Neutrophil (primary cell): ENCODE measurements around the gene AIG1.

Source experiments
- H3K27ac ChIP-seq: fragments of 200-600 bp; sonication (generic); 2 replicates; pipeline ENCODE4 v1.5.1; 2016; ENCODE audit warnings: mild to moderate bottlenecking, moderate library complexity
- H3K27me3 ChIP-seq: fragments of 200-600 bp; sonication (generic); 2 replicates; pipeline ENCODE4 v1.6.0; 2016; ENCODE audit warnings: mild to moderate bottlenecking
- H3K36me3 ChIP-seq: fragments of 200-600 bp; sonication (generic); 2 replicates; pipeline ENCODE4 v1.5.1; 2017
- H3K4me1 ChIP-seq, 2 experiments: fragments of 200-600 bp in 1 of 2; sonication (generic) in 1 of 2; 1 replicate in 1 of 2; 2 replicates in 1 of 2; pipeline versions ENCODE4 v1.5.1 to v1.6.1; 2013 to 2016; ENCODE audit warnings: low read depth in 1 of 2, low read length in 1 of 2, mild to moderate bottlenecking in 1 of 2, moderate library complexity in 1 of 2; ENCODE audit not compliant: control insufficient read depth in 1 of 2, insufficient read depth in 1 of 2
- H3K4me3 ChIP-seq, 2 experiments: fragments of 200-600 bp in 1 of 2; sonication (generic) in 1 of 2; 1 replicate in 1 of 2; 2 replicates in 1 of 2; pipeline ENCODE4 v1.5.1; 2013 to 2016; ENCODE audit warnings: low read depth in 1 of 2, low read length in 1 of 2, mild to moderate bottlenecking in 1 of 2, moderate library complexity in 1 of 2
- H3K9me3 ChIP-seq: fragments of 200-600 bp; sonication (generic); 2 replicates; pipeline ENCODE4 v1.5.1; 2016
- CTCF ChIP-seq: fragments of 200-600 bp; sonication (generic); IDR thresholded peaks from 2 replicates; pipeline ENCODE4 v1.5.1; 2016; ENCODE audit warnings: antibody characterized with exemption

The AIG1 gene

GRCh38 chr6:143313163-143313562 is 252.5 kb downstream of the AIG1 start:
- no peak overlapping the region for H3K4me3 ChIP-seq
- no peaks in the 10 kb centered on the region for H3K9me3 ChIP-seq
- H3K27me3 ChIP-seq, result no peaks in the 10 kb centered on the region
- TF ChIP-seq CTCF, result no peak
- H3K27ac ChIP-seq, result no peak overlapping the region
- no peaks in the 10 kb centered on the region for H3K4me1 ChIP-seq
- no peaks in the 10 kb centered on the region for H3K36me3 ChIP-seq

GRCh38 chr6:143321491-143322086 is 260.9 kb downstream of the AIG1 start:
- no peak overlapping the region for H3K27ac ChIP-seq
- peaks cover 6 to 16% of the 10 kb centered on the region in 2 experiments for H3K4me1 ChIP-seq
- no peak overlapping the region for H3K4me3 ChIP-seq
- no peak for TF ChIP-seq CTCF
- H3K27me3 ChIP-seq, result no peaks in the 10 kb centered on the region
- no peaks in the 10 kb centered on the region for H3K36me3 ChIP-seq
- no peaks in the 10 kb centered on the region for H3K9me3 ChIP-seq

- no peak for TF ChIP-seq CTCF
- no peaks in the 10 kb centered on the region for H3K36me3 ChIP-seq
- H3K9me3 ChIP-seq, result no peaks in the 10 kb centered on the region
- H3K4me1 ChIP-seq, result peaks cover 6 to 16% of the 10 kb centered on the region in 2 experiments
- no peaks in the 10 kb centered on the region for H3K27me3 ChIP-seq
- no peak overlapping the region for H3K4me3 ChIP-seq
- no peak overlapping the region for H3K27ac ChIP-seq
These were observed 261.7 kb downstream of the AIG1 start for GRCh38 chr6:143322386-143322785.

- no peak overlapping the region for H3K4me3 ChIP-seq
- H3K9me3 ChIP-seq, result no peaks in the 10 kb centered on the region
- H3K27ac ChIP-seq, result no peak overlapping the region
- no peaks in the 10 kb centered on the region for H3K36me3 ChIP-seq
- no peak for TF ChIP-seq CTCF
- H3K4me1 ChIP-seq, result peaks cover 6 to 16% of the 10 kb centered on the region in 2 experiments
- H3K27me3 ChIP-seq, result no peaks in the 10 kb centered on the region
These were observed 263.2 kb downstream of the AIG1 start for GRCh38 chr6:143323729-143324470.

- no peaks in the 10 kb centered on the region for H3K27me3 ChIP-seq
- H3K27ac ChIP-seq, result no peak overlapping the region
- H3K36me3 ChIP-seq, result no peaks in the 10 kb centered on the region
- H3K9me3 ChIP-seq, result no peaks in the 10 kb centered on the region
- H3K4me1 ChIP-seq, result peaks cover 6 to 16% of the 10 kb centered on the region in 2 experiments
- no peak for TF ChIP-seq CTCF
- no peak overlapping the region for H3K4me3 ChIP-seq
These were observed 264.9 kb downstream of the AIG1 start for GRCh38 chr6:143325379-143326140.
